ENCODE results near the gene ATG16L1.

The ATG16L1 gene

GRCh38 chr2:233227346-233227978, 24.0 kb upstream of the ATG16L1 start:
- no peak for DNase-seq

DNA sequence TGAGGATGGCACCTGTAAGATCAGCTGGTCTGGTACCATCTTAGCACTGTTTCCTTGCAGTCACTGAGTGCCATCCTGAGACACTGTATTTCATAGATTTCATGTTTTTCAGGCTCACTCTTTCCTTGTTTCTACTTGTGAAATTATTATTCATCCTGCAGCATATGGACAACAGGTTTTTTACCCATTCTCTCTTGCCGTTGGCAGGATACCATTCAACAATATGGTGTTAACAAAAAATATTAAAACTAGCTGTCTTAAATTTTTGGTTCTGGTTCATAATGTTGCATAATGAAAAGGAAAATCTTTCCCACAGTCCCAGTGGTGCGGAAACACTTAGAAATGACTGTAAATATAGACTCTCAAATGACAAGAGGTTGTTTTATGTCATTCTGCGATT, 23.1 kb upstream of the ATG16L1 start:
- DNase-seq, result no peak

- DNase-seq, result no peak
These were observed 17.7 kb upstream of the ATG16L1 start for GRCh38 chr2:233233618-233234230.

DNA sequence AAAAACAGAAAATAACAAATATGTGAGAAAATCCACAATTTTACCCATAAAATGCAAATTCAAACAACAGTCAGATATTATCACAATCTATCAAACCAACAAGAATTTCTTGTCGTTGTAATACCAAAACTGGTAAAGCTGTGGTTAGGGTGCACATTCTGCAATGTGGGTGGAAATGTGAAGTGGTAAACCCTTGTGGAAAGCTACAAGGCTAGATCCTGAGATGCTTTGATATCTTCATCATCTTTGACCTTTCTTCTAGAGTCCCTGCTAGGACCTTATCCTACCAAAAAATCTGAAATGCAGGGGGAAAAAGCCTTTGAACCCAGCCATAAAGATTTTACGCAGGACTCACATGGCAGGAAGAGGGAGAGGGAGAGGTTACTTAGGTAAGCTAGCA, 17.2 kb upstream of the ATG16L1 start:
- no peak for DNase-seq

DNA sequence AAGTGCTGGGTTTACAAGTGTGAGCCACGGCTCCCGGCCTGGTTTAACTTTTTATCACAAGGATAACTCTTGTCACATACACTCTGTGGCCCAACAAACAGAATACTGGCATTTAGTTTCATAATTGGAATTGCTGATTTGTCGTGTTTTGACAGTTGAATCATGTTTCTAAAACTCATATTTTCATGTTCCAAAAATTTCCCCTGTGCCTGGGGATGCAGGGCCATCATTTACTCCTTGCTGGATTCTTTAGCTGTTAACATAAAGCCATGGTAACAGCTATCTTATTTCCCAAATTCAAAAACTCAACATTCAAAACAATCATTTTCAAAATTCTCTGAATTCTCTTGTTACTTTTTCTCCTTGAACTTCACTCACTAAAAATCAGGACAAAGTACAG, 16.5 kb upstream of the ATG16L1 start:
- DNase-seq, result no peak

- DNase-seq, result no peak
These were observed 15.5 kb upstream of the ATG16L1 start for GRCh38 chr2:233235977-233236376.

- DNase-seq, result no peak
These were observed 14.5 kb upstream of the ATG16L1 start for GRCh38 chr2:233236820-233237589.

GRCh38 chr2:233240897-233241296, 10.6 kb upstream of the ATG16L1 start:
- DNase-seq, result no peak

DNA sequence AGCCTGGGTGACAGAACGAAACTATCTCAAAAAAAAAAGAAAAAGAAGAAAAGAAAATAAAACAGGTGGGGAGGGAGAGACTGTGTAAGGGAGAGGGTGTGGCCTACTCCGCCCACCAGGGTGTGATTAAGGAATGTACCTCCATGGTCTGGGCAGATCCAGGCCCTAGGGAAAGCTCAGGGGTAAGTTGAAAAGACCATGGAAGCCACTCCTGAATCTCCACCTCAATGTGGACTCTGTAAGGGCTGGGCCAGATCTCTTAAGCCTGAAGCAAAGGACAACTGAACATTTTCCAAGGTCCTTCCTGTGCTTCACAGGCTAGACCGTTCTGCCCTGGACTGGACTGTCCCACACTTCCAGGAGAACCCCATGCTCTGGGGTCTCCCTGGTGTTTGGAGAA, 9.7 kb upstream of the ATG16L1 start:
- no peak for DNase-seq

GRCh38 chr2:233242231-233242927, 9.1 kb upstream of the ATG16L1 start:
- no peak for DNase-seq

- DNase-seq, result no peak
These were observed 8.1 kb upstream of the ATG16L1 start for GRCh38 chr2:233243348-233243747.

DNA sequence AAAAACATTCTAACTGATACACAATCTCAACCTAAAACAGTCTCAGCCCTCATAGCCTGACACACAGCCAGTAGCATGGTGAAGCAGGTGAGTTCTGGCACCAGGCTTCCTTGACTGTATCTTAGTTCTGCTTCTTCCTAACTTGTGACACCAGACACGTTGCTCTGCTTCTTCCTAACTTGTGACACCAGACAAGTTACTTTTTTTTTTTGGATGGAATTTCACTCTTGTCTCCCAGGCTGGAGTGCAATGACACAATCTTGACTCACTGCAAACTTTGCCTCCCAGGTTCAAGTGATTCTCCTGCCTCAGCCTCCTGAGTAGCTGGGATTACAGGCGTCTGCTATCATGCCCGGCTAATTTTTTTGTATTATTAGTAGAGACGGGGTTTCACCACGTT, 6.7 kb upstream of the ATG16L1 start:
- no peak for DNase-seq

DNA sequence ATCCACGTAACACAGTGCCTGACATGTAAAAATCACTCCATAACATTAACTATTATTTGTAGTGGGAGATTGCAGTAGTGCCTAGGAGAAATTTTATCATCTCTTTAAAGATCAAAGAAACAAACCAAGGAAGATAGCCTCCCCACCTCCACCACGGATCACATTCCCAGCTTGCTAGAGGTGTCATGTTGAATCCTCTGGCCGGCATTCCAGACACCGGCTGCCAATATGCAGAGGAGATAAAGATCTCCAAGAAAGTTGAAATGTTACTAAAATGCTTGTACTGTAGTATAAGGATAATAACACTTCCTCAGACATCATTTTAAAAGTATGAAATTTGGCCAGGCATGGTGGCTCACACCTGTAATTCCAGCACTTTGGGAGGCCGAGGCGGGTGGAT, 6.1 kb upstream of the ATG16L1 start:
- DNase-seq, result no peak

- DNase-seq, result no peak
These were observed 4.4 kb upstream of the ATG16L1 start for GRCh38 chr2:233247116-233247515.

GRCh38 chr2:233247744-233248143, 3.7 kb upstream of the ATG16L1 start:
- peak; percentile 46 for DNase-seq

DNA sequence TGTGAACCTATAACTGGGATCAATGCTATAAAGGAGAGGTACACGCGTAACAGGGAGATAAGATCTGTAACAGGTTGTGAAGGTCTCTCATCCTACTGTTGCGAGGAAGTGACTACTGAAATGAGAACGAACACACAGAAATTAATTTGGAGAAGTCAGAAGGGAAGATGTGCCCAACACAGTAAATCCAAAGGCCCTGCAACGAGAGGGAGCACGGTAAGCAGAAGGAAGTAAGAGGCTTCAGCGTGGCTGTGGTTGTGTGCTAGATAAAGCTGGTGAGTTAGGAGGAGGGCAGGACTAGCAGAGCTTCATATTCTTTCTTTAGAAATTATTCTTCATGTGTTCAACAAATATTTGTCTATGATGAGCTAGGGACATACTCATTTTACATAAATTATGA, 2.5 kb upstream of the ATG16L1 start:
- no peak for DNase-seq

DNA sequence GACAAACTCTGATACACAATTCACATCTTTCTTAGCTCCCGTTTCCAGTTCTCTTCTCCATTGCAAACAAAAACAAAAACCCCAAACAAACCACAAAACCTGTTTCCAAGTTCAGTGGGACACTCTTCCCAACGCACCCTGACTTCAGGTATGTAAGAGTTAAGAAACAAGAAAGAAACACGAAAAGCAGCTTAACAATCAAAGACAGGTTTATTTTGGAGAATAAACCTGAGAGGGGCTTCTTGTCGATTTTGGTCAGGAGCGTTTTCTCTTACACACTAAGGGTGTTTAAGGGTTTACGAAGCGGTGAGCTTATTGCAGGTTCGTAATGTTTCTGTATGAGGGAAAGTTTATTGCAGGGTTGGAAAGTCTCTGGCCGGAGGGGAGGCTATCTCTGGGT, 905 bp upstream of the ATG16L1 start:
- DNase-seq, result no peak

GRCh38 chr2:233250985-233251305, 528 bp upstream of the ATG16L1 start:
- no peak for DNase-seq

DNA sequence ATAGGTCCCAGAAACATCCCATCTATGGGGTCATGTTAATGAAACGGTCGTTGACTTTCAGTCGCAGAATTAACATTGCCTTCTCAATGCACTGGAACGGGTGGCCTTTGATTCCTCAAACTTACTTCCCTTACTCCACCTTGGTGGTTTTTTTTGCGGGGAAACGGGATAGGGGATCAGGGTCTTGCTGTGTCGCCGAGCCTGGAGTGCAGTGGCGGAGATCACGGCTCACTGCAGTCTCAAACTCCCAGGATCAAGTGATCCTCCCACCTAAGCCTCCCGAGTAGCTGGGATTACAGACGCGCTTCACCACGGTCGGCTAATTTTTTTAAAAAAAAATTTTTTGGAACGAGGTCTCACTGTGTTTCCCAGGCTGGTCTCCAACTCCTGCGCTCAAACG, 754 bp downstream of the ATG16L1 start:
- no peak for DNase-seq

- DNase-seq, result no peak
These were observed 3.7 kb downstream of the ATG16L1 start for GRCh38 chr2:233255151-233255550.

GRCh38 chr2:233256048-233256447, 4.6 kb downstream of the ATG16L1 start:
- no peak for DNase-seq

- DNase-seq, result no peak
These were observed 6.7 kb downstream of the ATG16L1 start for GRCh38 chr2:233258211-233258610.

DNA sequence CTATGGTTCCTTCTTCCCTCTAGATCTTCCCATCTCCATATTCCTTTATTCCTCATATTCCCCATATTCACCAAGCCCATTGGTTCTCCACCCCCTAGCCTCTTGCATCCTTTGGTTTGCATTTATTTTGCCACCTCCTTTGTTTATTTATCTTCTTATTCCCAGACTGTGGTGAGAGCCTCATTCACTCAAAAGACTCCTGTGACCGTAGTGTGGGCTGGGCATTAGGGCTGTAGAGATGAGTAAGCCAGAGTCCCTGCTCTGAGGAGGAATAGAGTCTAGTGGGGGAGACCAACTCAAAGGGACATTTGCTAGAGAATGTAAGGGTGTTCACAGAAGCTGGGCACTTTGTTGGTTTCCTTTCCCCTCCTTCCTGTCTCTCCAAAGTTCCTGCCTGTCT, 8.3 kb downstream of the ATG16L1 start:
- no peak for DNase-seq

DNA sequence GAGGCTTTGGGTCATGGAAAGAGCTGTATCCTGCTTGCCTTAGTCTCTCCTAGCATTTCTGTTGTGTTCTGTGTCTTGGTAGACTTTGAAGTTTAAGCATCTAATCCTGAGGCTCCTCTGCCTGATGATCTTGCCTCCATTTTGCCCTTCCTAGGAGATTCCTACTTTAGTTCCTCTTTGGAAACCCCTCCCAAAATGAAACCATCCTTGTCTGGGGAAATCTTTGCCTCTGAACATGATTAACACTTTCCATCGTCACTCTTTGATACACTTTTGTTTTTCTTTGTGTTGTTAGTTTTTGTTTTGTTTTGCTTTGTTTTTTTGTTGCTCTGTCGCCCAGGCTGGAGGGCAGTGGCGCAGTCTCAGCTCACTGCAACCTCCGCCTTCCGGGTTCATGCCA, 9.2 kb downstream of the ATG16L1 start:
- no peak for DNase-seq
